ENCODE data around the gene IL16.

GRCh38 chr15:81264072-81264857 is 67.6 kb downstream of the IL16 start:
- no peak for TF ChIP-seq CTCF (IDR thresholded peaks at IDR 0.05; ENCODE audit: insufficient read depth, low read length)
- no peak for TF ChIP-seq POLR2AphosphoS5 (IDR thresholded peaks at IDR 0.05; ENCODE audit: low read depth)

All from HL-60 (cell line).